ENCODE measurements around the gene GZMM. TPM values are rescaled to one million over a fixed set of nuclear protein-coding genes. Genes with fewer than 3 reads are reported as not detected.

The GZMM gene
- total and polyA plus RNA-seq, 3 donors from 2014 or later: 0.31 to 2.2 (median 1.4) TPM

DNA sequence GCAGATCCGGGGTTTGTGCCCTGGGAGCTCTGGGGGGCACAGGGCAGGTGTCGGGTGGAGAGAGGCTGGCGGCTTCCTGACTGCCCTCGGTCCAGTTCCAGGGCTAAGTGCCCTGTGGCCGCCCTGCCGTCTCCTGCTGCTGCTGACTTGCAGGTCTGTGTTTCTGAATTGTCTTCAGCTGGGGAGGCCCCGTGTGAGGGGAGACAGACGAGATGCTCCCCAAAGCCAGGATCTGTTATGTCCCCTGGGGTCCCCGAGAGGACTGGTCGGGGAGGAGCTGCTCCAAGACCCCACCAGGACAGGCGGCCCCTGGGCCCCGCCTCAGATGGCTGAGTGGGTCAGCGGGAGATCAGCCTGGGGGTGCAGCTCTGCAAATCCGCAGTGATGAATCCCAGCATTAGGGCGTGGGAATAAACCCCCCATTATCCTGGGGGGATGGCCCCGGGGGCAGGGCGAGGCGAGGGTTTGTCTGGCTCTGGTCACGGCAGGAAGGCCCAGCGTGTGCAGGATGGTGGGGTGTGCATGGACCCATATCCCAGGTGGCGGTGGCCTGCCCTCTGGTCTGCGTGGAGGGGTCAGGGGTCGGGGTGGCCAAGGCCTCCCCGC, 50.5 kb downstream of the GZMM start:
- intact Hi-C loops (cut with DNase I; ENCODE audit: low total_unique reads): no loop called here
- WGBS, 2 donors: 81 to 100% methylated on average over 6 to 24 of the region's 24 CpGs
- Histone ChIP-seq H3K27me3 (no peaks in the 10 kb centered on the region), H3K27ac (no peak overlapping the region), H3K4me3 (no peak overlapping the region), H3K4me1 (no peaks in the 10 kb centered on the region), H3K9me3 (no peaks in the 10 kb centered on the region), H3K36me3 (ENCODE audit: low read depth, missing control alignments) (no peaks in the 10 kb centered on the region)
- DNase-seq: no peak
- no peak for TF ChIP-seq POLR2A (IDR thresholded peaks at IDR 0.05)
- TF ChIP-seq, protein P1, sequence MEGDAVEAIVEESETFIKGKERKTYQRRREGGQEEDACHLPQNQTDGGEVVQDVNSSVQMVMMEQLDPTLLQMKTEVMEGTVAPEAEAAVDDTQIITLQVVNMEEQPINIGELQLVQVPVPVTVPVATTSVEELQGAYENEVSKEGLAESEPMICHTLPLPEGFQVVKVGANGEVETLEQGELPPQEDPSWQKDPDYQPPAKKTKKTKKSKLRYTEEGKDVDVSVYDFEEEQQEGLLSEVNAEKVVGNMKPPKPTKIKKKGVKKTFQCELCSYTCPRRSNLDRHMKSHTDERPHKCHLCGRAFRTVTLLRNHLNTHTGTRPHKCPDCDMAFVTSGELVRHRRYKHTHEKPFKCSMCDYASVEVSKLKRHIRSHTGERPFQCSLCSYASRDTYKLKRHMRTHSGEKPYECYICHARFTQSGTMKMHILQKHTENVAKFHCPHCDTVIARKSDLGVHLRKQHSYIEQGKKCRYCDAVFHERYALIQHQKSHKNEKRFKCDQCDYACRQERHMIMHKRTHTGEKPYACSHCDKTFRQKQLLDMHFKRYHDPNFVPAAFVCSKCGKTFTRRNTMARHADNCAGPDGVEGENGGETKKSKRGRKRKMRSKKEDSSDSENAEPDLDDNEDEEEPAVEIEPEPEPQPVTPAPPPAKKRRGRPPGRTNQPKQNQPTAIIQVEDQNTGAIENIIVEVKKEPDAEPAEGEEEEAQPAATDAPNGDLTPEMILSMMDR (IDR thresholded peaks at IDR 0.05): no peak

DNA sequence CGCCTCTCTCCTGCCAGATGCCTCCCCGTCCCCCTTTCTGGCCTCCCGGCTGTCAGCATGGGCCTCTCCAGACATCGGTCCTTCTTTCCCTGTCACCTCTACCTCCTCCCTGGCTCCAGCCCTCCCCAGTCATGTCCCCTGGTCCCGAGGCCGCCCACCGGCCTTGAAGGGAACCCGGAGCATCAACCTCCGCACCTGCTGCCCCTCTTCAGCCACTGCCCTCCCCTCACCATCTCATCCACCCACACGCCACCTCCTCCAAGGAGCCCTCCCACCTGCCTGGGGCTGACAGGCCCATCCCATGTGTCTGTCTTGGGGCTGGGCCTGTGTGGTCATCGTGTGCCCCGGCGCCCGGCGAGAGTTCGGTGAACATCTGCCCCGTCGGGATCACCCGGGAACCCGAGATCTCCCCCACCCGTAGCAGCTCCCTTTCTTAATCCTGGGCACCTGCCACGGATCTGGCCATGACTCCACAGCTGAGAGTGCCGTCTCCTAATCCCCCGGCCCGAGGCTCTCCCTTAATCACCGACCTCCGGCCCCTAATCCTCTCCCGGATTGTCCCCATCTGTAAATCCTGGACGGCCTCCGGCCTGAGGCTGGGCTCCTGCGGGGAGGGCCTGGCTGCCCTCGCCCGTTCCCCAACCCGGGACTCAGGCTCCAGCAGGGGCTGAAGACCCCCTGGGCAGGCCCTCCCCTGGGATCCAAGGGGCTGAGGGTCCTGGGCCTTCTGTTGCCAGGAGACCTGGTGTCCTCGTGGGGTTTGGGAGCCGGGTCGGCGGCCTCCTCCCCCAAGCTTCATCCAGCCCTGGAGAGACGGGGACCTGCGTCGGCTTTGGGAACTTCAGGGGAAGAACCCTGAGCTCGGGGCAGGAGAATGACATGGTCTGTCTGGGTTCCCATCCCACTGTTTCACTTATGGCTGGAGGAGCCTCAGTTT, 51.7 kb downstream of the GZMM start:
- Histone ChIP-seq H3K36me3 (ENCODE audit: low read depth, missing control alignments) (no peaks in the 10 kb centered on the region), H3K27ac (no peak overlapping the region), H3K4me1 (no peaks in the 10 kb centered on the region), H3K4me3 (no peak overlapping the region), H3K9me3 (no peaks in the 10 kb centered on the region), H3K27me3 (no peaks in the 10 kb centered on the region)
- intact Hi-C loops (cut with DNase I; ENCODE audit: low total_unique reads): no loop called here
- no peak for DNase-seq
- no peak for TF ChIP-seq POLR2A (IDR thresholded peaks at IDR 0.05)
- TF ChIP-seq, protein P1 (IDR thresholded peaks at IDR 0.05): no peak
- whole genome bisulfite sequencing, 2 donors: 76 to 83% methylated on average over 34 to 39 of the region's 42 CpGs

DNA sequence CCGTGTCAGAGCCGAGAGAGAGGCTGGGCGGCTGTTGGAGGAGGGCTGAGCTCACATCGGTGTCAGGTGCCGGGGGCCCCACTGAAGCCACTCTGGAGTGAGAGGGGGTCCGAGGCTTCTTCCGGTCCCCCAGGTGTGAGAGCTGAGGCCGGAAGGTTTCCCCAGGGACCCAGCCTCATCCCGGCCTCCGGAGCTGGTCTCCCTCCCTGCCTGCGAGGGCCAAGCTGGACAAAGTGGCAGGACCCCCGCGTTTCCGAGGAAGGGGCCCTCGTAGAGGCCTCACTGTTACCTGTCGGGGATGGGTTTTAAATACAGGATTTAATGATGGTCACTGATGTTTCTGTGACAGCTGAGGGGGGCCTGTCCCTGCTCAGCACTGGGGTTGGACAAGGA, 52.4 kb downstream of the GZMM start:
- H3K4me1 ChIP-seq: no peaks in the 10 kb centered on the region
- DNase-seq: no peak
- H3K36me3 ChIP-seq (ENCODE audit: low read depth, missing control alignments): no peaks in the 10 kb centered on the region
- no peak overlapping the region for H3K4me3 ChIP-seq
- no peaks in the 10 kb centered on the region for H3K27me3 ChIP-seq
- no peak for TF ChIP-seq POLR2A (IDR thresholded peaks at IDR 0.05)
- TF ChIP-seq, protein P1 (IDR thresholded peaks at IDR 0.05): no peak
- intact Hi-C loops (cut with DNase I; ENCODE audit: low total_unique reads): no loop called here
- no peak overlapping the region for H3K27ac ChIP-seq
- no peaks in the 10 kb centered on the region for H3K9me3 ChIP-seq
- 88 to 89% methylated on average over 3 to 16 of the region's 16 CpGs for WGBS, 2 donors

DNA sequence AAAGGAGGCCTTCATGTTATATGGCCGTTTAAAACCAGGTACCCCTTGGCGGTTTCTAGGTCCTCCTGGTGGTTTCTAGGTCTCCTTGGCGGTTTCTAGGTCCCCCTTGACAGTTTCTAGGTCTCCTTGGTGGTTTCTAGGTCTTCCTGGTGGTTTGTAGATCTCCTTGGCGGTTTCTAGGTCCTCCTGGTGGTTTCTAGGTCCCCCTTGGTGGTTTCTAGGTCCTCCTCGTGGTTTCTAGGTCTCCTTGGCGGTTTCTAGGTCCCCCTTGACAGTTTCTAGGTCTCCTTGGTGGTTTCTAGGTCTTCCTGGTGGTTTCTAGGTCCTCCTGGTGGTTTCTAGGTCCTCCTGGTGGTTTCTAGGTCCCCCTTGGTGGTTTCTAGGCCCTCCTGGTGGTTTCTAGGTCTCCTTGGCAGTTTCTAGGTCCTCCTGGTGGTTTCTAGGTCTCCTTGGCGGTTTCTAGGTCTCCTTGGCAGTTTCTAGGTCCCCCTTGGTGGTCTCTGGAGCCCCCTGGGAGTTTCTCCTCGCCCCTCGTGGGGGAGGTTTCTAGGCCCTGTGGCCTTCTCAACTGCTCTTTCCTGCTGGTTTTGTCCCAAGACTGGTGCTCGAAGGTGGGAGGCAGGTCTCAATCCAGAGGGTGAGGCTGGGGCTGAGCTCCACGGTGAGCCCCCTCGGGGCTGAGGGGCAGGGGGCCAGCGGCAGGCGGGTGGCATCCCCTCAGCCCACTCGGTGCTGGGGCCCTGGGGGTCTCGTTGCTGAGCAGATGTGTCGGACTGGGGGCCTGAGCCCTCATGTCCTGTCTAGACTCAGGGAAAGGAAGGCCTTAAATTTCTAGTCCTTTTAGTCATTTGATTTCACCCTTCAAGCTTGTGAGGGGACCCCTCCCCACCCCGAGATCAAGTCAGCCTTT, 53.8 kb downstream of the GZMM start:
- Histone ChIP-seq H3K4me3 (no peak overlapping the region), H3K36me3 (ENCODE audit: low read depth, missing control alignments) (no peaks in the 10 kb centered on the region), H3K4me1 (no peaks in the 10 kb centered on the region), H3K27ac (no peak overlapping the region), H3K27me3 (no peaks in the 10 kb centered on the region), H3K9me3 (no peaks in the 10 kb centered on the region)
- 76 to 81% methylated on average over 14 to 18 of the region's 18 CpGs for WGBS, 2 donors
- intact Hi-C loops (cut with DNase I; ENCODE audit: low total_unique reads): no loop called here
- TF ChIP-seq POLR2A (IDR thresholded peaks at IDR 0.05): no peak
- TF ChIP-seq, protein P1 (IDR thresholded peaks at IDR 0.05): no peak
- DNase-seq: no peak

Other genes starting within 250 kb of the GZMM start
- gene MIER2, start 199.3 kb upstream of the GZMM start, total RNA-seq: 10 to 100 TPM; 47.6 to 54.6 TPM
- gene MIER2, start 199.3 kb upstream of the GZMM start, polyA plus RNA-seq (ENCODE audit: insufficient read depth, low read depth, low replicate concordance): 64.0 TPM
- gene C2CD4C, start 134.9 kb upstream of the GZMM start, total RNA-seq: 1 to 10 TPM; 5.3 to 5.4 TPM
- gene C2CD4C, start 134.9 kb upstream of the GZMM start, polyA plus RNA-seq (ENCODE audit: insufficient read depth, low read depth, low replicate concordance): 0.88 TPM
- gene SHC2, start 83.0 kb upstream of the GZMM start, total RNA-seq: 10 to 100 TPM; 57.8 to 67.3 TPM
- 26.7 TPM for gene SHC2, start 83.0 kb upstream of the GZMM start, polyA plus RNA-seq (ENCODE audit: insufficient read depth, low read depth, low replicate concordance)
- gene MADCAM1, start 47.6 kb upstream of the GZMM start, total RNA-seq: 1 to 10 TPM; 2.2 to 2.3 TPM
- gene MADCAM1, start 47.6 kb upstream of the GZMM start, polyA plus RNA-seq (ENCODE audit: insufficient read depth, low read depth, low replicate concordance): 1.6 TPM
- 100 to 1,000 TPM in 1 of 2 donors, 10 to 100 TPM in 1; 98.5 to 104 TPM for gene TPGS1, start 36.6 kb upstream of the GZMM start, total RNA-seq
- 5.4 TPM for gene TPGS1, start 36.6 kb upstream of the GZMM start, polyA plus RNA-seq (ENCODE audit: insufficient read depth, low read depth, low replicate concordance)
- gene CDC34, start 12.3 kb upstream of the GZMM start, total RNA-seq: 100 to 1,000 TPM; 205 to 249 TPM
- 149 TPM for gene CDC34, start 12.3 kb upstream of the GZMM start, polyA plus RNA-seq (ENCODE audit: insufficient read depth, low read depth, low replicate concordance)
- 1,000 to 10,000 TPM; 1,391 to 1,458 TPM for gene BSG, start 28.5 kb downstream of the GZMM start, total RNA-seq
- gene BSG, start 28.5 kb downstream of the GZMM start, polyA plus RNA-seq (ENCODE audit: insufficient read depth, low read depth, low replicate concordance): 870 TPM
- 10 to 100 TPM in 1 of 2 donors, 1 to 10 TPM in 1; 6.6 to 12.4 TPM for gene HCN2, start 45.8 kb downstream of the GZMM start, total RNA-seq
- 5.5 TPM for gene HCN2, start 45.8 kb downstream of the GZMM start, polyA plus RNA-seq (ENCODE audit: insufficient read depth, low read depth, low replicate concordance)
- gene POLRMT, start 89.5 kb downstream of the GZMM start, total RNA-seq: 100 to 1,000 TPM; 116 to 137 TPM
- 178 TPM for gene POLRMT, start 89.5 kb downstream of the GZMM start, polyA plus RNA-seq (ENCODE audit: insufficient read depth, low read depth, low replicate concordance)
- gene FGF22, start 95.8 kb downstream of the GZMM start, total RNA-seq: 1 to 10 TPM; 1.8 to 3.1 TPM
- 2.6 TPM for gene FGF22, start 95.8 kb downstream of the GZMM start, polyA plus RNA-seq (ENCODE audit: insufficient read depth, low read depth, low replicate concordance)
- 100 to 1,000 TPM; 148 to 158 TPM for gene RNF126, start 119.2 kb downstream of the GZMM start, total RNA-seq
- gene RNF126, start 119.2 kb downstream of the GZMM start, polyA plus RNA-seq (ENCODE audit: insufficient read depth, low read depth, low replicate concordance): 107 TPM
- 100 to 1,000 TPM; 343 to 397 TPM for gene FSTL3, start 132.3 kb downstream of the GZMM start, total RNA-seq
- 98.6 TPM for gene FSTL3, start 132.3 kb downstream of the GZMM start, polyA plus RNA-seq (ENCODE audit: insufficient read depth, low read depth, low replicate concordance)
- gene PRSS57, start 151.4 kb downstream of the GZMM start, total RNA-seq: not detected
- gene PRSS57, start 151.4 kb downstream of the GZMM start, polyA plus RNA-seq (ENCODE audit: insufficient read depth, low read depth, low replicate concordance): not detected
- gene PALM, start 164.9 kb downstream of the GZMM start, total RNA-seq: 10 to 100 TPM; 35.5 to 47.8 TPM
- 46.4 TPM for gene PALM, start 164.9 kb downstream of the GZMM start, polyA plus RNA-seq (ENCODE audit: insufficient read depth, low read depth, low replicate concordance)
- gene MISP, start 207.1 kb downstream of the GZMM start, total RNA-seq: 1 to 10 TPM; 1.1 to 3.1 TPM
- 1.1 TPM for gene MISP, start 207.1 kb downstream of the GZMM start, polyA plus RNA-seq (ENCODE audit: insufficient read depth, low read depth, low replicate concordance)